WTC11 (cell line): ENCODE results near the gene PRSS8. TPM values are rescaled to one million over a fixed set of nuclear protein-coding genes. Genes with fewer than 3 reads are reported as not detected.

Source experiments
- ATAC-seq: fragments of 200-7000 bp; cut with Tn5 transposase; 2 replicates; pipeline ENCODE4 v1.10.0; 2021; ENCODE audit warnings: mild to moderate bottlenecking, moderate library complexity
- CTCF ChIA-PET: fragments of 300-600 bp; sonication (Branson Sonifier 250); formaldehyde crosslinking; loops from one replicate; lab custom pipeline; 2021; ENCODE audit warnings: antibody characterized with exemption; lab: Charles Lee
- POLR2A ChIA-PET: fragments of 350-600 bp; sonication (Branson Sonifier 250); formaldehyde crosslinking; loops from one replicate; lab custom pipeline; 2021; ENCODE audit warnings: antibody characterized with exemption; lab: Charles Lee
- DNase-seq: peaks from one replicate; pipeline ENCODE4 v3.0.0; 2021; ENCODE audit warnings: low spot score
- H3K27ac Mint-ChIP-seq: 2 replicates; pipeline ENCODE4 v1.8.0; 2021; ENCODE audit warnings: mixed read lengths
- H3K27me3 Mint-ChIP-seq: 2 replicates; pipeline ENCODE4 v1.8.0; 2021; ENCODE audit warnings: low read depth, mild to moderate bottlenecking, moderate library complexity, mixed read lengths
- H3K36me3 Mint-ChIP-seq: 2 replicates; pipeline ENCODE4 v1.8.0; 2021; ENCODE audit warnings: mixed read lengths
- H3K4me1 Mint-ChIP-seq: 2 replicates; pipeline ENCODE4 v1.8.0; 2022; ENCODE audit warnings: mixed read lengths
- H3K4me3 Mint-ChIP-seq: 2 replicates; pipeline ENCODE4 v1.8.0; 2021; ENCODE audit warnings: mild to moderate bottlenecking, moderate library complexity, mixed read lengths
- H3K9me3 Mint-ChIP-seq: 2 replicates; pipeline ENCODE4 v1.8.0; 2021; ENCODE audit warnings: mixed read lengths
- AFF4 ChIP-seq: sonication (generic); formaldehyde crosslinking; IDR thresholded peaks from 2 replicates; pipeline ENCODE4 v1.8.1; 2023; ENCODE audit warnings: mild to moderate bottlenecking, missing genetic modification reagents, borderline replicate concordance
- E2F1 ChIP-seq: sonication (generic); formaldehyde crosslinking; IDR thresholded peaks from 2 replicates; pipeline ENCODE4 v1.8.0; 2022; ENCODE audit warnings: mild to moderate bottlenecking, missing genetic modification reagents
- FOXJ3 ChIP-seq: sonication (generic); formaldehyde crosslinking; IDR thresholded peaks from 2 replicates; pipeline ENCODE4 v1.9.0; 2021; ENCODE audit warnings: missing genetic modification reagents, mild to moderate bottlenecking, borderline replicate concordance
- GABPB1 ChIP-seq: sonication (generic); formaldehyde crosslinking; IDR thresholded peaks from 2 replicates; pipeline ENCODE4 v1.8.1; 2023; ENCODE audit warnings: mild to moderate bottlenecking, missing genetic modification reagents
- HMGA2 ChIP-seq: fragments of 250-450 bp; sonication (Bioruptor Pico); IDR thresholded peaks from 2 replicates; pipeline ENCODE4 v1.4.0; 2021; ENCODE audit warnings: mild to moderate bottlenecking, moderate library complexity
- MLX ChIP-seq: sonication (generic); formaldehyde crosslinking; IDR thresholded peaks from 2 replicates; pipeline ENCODE4 v1.8.1; 2023; ENCODE audit warnings: mild to moderate bottlenecking, missing genetic modification reagents, moderate library complexity
- MXD4 ChIP-seq: fragments of 250-450 bp; sonication (Bioruptor Pico); IDR thresholded peaks from 2 replicates; pipeline ENCODE4 v1.8.0; 2021; ENCODE audit warnings: mild to moderate bottlenecking, moderate library complexity, borderline replicate concordance
- MYBL2 ChIP-seq: sonication (generic); formaldehyde crosslinking; IDR thresholded peaks from 2 replicates; pipeline ENCODE4 v1.8.1; 2023; ENCODE audit warnings: mild to moderate bottlenecking, moderate library complexity, missing genetic modification reagents
- NR1H2 ChIP-seq: sonication (generic); formaldehyde crosslinking; IDR thresholded peaks from 2 replicates; pipeline ENCODE4 v1.9.0; 2021; ENCODE audit warnings: mild to moderate bottlenecking, moderate library complexity, missing genetic modification reagents
- NR2C2 ChIP-seq: sonication (generic); formaldehyde crosslinking; IDR thresholded peaks from 2 replicates; pipeline ENCODE4 v1.8.0; 2022; ENCODE audit warnings: mild to moderate bottlenecking, missing genetic modification reagents
- NR3C1 ChIP-seq: sonication (generic); formaldehyde crosslinking; conservative IDR thresholded peaks from 2 replicates; pipeline ENCODE4 v1.8.1; 2023; ENCODE audit warnings: low read depth, mild to moderate bottlenecking, missing genetic modification reagents
- RELA ChIP-seq: sonication (generic); formaldehyde crosslinking; IDR thresholded peaks from 2 replicates; pipeline ENCODE4 v1.8.1; 2022; ENCODE audit warnings: missing genetic modification reagents, mild to moderate bottlenecking, borderline replicate concordance
- RORB ChIP-seq: fragments of 250-450 bp; sonication (Bioruptor Pico); IDR thresholded peaks from 2 replicates; pipeline ENCODE4 v1.9.0; 2021; ENCODE audit warnings: mild to moderate bottlenecking
- SP1 ChIP-seq: sonication (generic); formaldehyde crosslinking; conservative IDR thresholded peaks from 2 replicates; pipeline ENCODE4 v1.8.1; 2022; ENCODE audit warnings: missing genetic modification reagents
- TEAD4 ChIP-seq: sonication (generic); formaldehyde crosslinking; IDR thresholded peaks from 2 replicates; pipeline ENCODE4 v1.8.0; 2022; ENCODE audit warnings: mild to moderate bottlenecking, missing genetic modification reagents
- ZNF121 ChIP-seq: sonication (generic); formaldehyde crosslinking; IDR thresholded peaks from 2 replicates; pipeline ENCODE4 v1.8.0; 2023; ENCODE audit warnings: missing genetic modification reagents
- ZNF281 ChIP-seq: sonication (generic); formaldehyde crosslinking; IDR thresholded peaks from 2 replicates; pipeline ENCODE4 v1.8.0; 2023; ENCODE audit warnings: mild to moderate bottlenecking, missing genetic modification reagents
- ZNF512 ChIP-seq: sonication (generic); formaldehyde crosslinking; IDR thresholded peaks from 2 replicates; pipeline ENCODE4 v1.8.1; 2022; ENCODE audit warnings: missing genetic modification reagents, borderline replicate concordance
- total RNA-seq: library from RNA; stranded (reverse); gene quantifications from 3 replicates; pipeline ENCODE4 v1.2.3, GENCODE V29; 2021

Gene PRSS8
- total RNA-seq, 1 experiment from 2014 or later, result 78.8 TPM

GRCh38 chr16:31084584-31085302 is 50.8 kb downstream of the PRSS8 start:
- DNase-seq (no peak), ATAC-seq (peak; percentile 13; the same call in 1 of the 2 replicates)
- Mint-ChIP-seq H3K4me1 (no peaks in the 10 kb centered on the region), H3K27ac (no peak overlapping the region), H3K36me3 (peaks cover 7% of the 10 kb centered on the region), H3K9me3 (no peaks in the 10 kb centered on the region), H3K4me3 (no peak overlapping the region), H3K27me3 (no peaks in the 10 kb centered on the region)
- ChIA-PET CTCF (interaction anchor here (0.5 to 1.3 kb wide), 3 partner anchors 58 to 100 kb away, joined by 3 to 6 read pairs (median 4); partner anchors contain the start of gene HSD3B7), POLR2A (interaction anchor here (1.1 to 1.5 kb wide), 2 partner anchors 10 to 33 kb away, joined by 3 to 6 read pairs; partner anchors contain the start of genes KAT8 and ZNF646)
- TF ChIP-seq SP1 (CRISPR knock-in tag) (no peak), NR2C2 (CRISPR knock-in tag) (0 out of 2 replicates have a peak, but pooled peaks have one; percentile 21), RORB (CRISPR knock-in tag) (no peak), MXD4 (CRISPR knock-in tag) (no peak)

GRCh38 chr16:31083981-31084380 is 51.5 kb downstream of the PRSS8 start:
- ATAC-seq, result no peak
- Mint-ChIP-seq H3K4me3 (no peak overlapping the region), H3K4me1 (no peaks in the 10 kb centered on the region), H3K27me3 (no peaks in the 10 kb centered on the region), H3K27ac (no peak overlapping the region), H3K36me3 (peaks cover 14% of the 10 kb centered on the region), H3K9me3 (no peaks in the 10 kb centered on the region)
- DNase-seq, result no peak
- CTCF ChIA-PET, result interaction anchor here (1.2 to 1.3 kb wide), 2 partner anchors 58 to 99 kb away, joined by 4 to 6 read pairs; partner anchors contain the start of gene HSD3B7
- TF ChIP-seq NR3C1 (CRISPR knock-in tag), result no peak
- no peak for TF ChIP-seq HMGA2 (CRISPR knock-in tag)
- no peak for TF ChIP-seq FOXJ3 (CRISPR knock-in tag)
- no peak for TF ChIP-seq SP1 (CRISPR knock-in tag)
- TF ChIP-seq NR1H2, result no peak
- POLR2A ChIA-PET, result interaction anchor here (1.1 to 1.5 kb wide), 2 partner anchors 10 to 33 kb away, joined by 3 to 6 read pairs; partner anchors contain the start of genes KAT8 and ZNF646

- ATAC-seq (no peak), DNase-seq (no peak)
- no peaks in the 10 kb centered on the region for H3K9me3 Mint-ChIP-seq
- H3K4me3 Mint-ChIP-seq, result no peak overlapping the region
- ChIA-PET POLR2A (interaction anchor here (1.1 kb wide), 1 partner anchor 9 kb away, joined by 3 read pairs; the partner anchor contains the start of gene ZNF646), CTCF (interaction anchor here (1.0 to 1.3 kb wide), 2 partner anchors 34 to 59 kb away, joined by 3 to 6 read pairs; partner anchors contain the start of gene KAT8)
- H3K27ac Mint-ChIP-seq, result no peak overlapping the region
- H3K27me3 Mint-ChIP-seq, result no peaks in the 10 kb centered on the region
- H3K36me3 Mint-ChIP-seq, result peaks cover 18% of the 10 kb centered on the region
- H3K4me1 Mint-ChIP-seq, result no peaks in the 10 kb centered on the region
- TF ChIP-seq RELA (no peak), ZNF121 (no peak), GABPB1 (CRISPR knock-in tag) (no peak), MLX (CRISPR knock-in tag) (no peak), TEAD4 (no peak), ZNF281 (no peak), MYBL2 (no peak), ZNF512 (no peak), E2F1 (CRISPR knock-in tag) (no peak), AFF4 (CRISPR knock-in tag) (no peak)
Measured at GRCh38 chr16:31083556-31083955, 52.0 kb downstream of the PRSS8 start.
